Stimulated activated CD4-positive, alpha-beta T cell treated with anti-CD3 and anti-CD28 coated beads, Interleukin-12 subunit alpha, Interleukin-12 subunit beta, amount 100 ng/mL, for 24 hours (primary cell): ENCODE results near the gene ELF3.
"Not testable (repeated sequence)": the region's sequence is repeated elsewhere in the genome, so short reads cannot be mapped to it uniquely, and the experiment has no call there.

Source experiments
- DNase-seq, 2 experiments: peaks; one replicate each; pipeline ENCODE4 v3.0.0-alpha.2; 2020; ENCODE audit warnings: low read depth in 2 of 2

Gene ELF3

GRCh38 chr1:202010180-202011015 is at the start of gene ELF3:
Gene ELF3, plus strand, starts transcription at chr1:202010587. Its CDS starts 550 bp downstream, at chr1:202011137.
- no peak for DNase-seq

GRCh38 chr1:201962382-201962781 is 48.0 kb upstream of the ELF3 start:
- not testable (repeated sequence) for DNase-seq

GRCh38 chr1:201964261-201964660 is 46.1 kb upstream of the ELF3 start:
- no peak for DNase-seq

- no peak for DNase-seq
Observed at GRCh38 chr1:201966171-201966570, 44.2 kb upstream of the ELF3 start.

GRCh38 chr1:201968202-201968925 is 42.0 kb upstream of the ELF3 start:
- no peak for DNase-seq

GRCh38 chr1:201970334-201971159 is 39.8 kb upstream of the ELF3 start:
- DNase-seq: no peak

- peak; percentile 41 to 64 for DNase-seq
Observed at GRCh38 chr1:201982082-201982622, 28.2 kb upstream of the ELF3 start.

- DNase-seq: peak; percentile 14 to 39
Observed at GRCh38 chr1:201982623-201983379, 27.6 kb upstream of the ELF3 start, which contains the start of gene RNPEP. Gene RNPEP, plus strand, starts transcription at chr1:201982648. Its CDS starts 19 bp downstream, at chr1:201982667.

GRCh38 chr1:201983380-201983805 is 27.0 kb upstream of the ELF3 start:
- DNase-seq: no peak

- no peak for DNase-seq
Observed at GRCh38 chr1:201984446-201984845, 25.9 kb upstream of the ELF3 start.

GRCh38 chr1:201985355-201985754 is 25.0 kb upstream of the ELF3 start:
- no peak for DNase-seq

- DNase-seq: no peak
Observed at GRCh38 chr1:201988601-201989000, 21.8 kb upstream of the ELF3 start.

- DNase-seq: no peak
Observed at GRCh38 chr1:201989354-201990128, 20.8 kb upstream of the ELF3 start.

GRCh38 chr1:201990427-201990826 is 20.0 kb upstream of the ELF3 start:
- no peak for DNase-seq

- peak in 1 of 2 experiments; percentile 6 for DNase-seq
Observed at GRCh38 chr1:201999625-202000238, 10.7 kb upstream of the ELF3 start.

GRCh38 chr1:202002507-202002906 is 7.9 kb upstream of the ELF3 start:
- DNase-seq: no peak

- DNase-seq: no peak
Observed at GRCh38 chr1:202004711-202005110, 5.7 kb upstream of the ELF3 start.

GRCh38 chr1:202005958-202006357 is 4.4 kb upstream of the ELF3 start:
- no peak for DNase-seq

- no peak for DNase-seq
Observed at GRCh38 chr1:202007304-202007703, 3.1 kb upstream of the ELF3 start.
